Body of pancreas (tissue), 4 donors: ENCODE measurements around the gene CCDC150.

Experiments
- POLR2A ChIP-seq, 3 donors: fragments of 450-650 bp; IDR thresholded peaks; one replicate each; pipeline ENCODE4 v1.6.1; 2016; ENCODE audit warnings: antibody characterized with exemption in 3 of 3, mild to moderate bottlenecking in 2 of 3
- TF ChIP-seq, protein P1 (sequence below), 7 experiments: fragments of 450-650 bp in 4 of 7; fragments of 200-600 bp in 3 of 7; sonication (generic) in 3 of 7; IDR thresholded peaks; one replicate each; pipeline ENCODE4 v1.5.1; 2016 to 2019; ENCODE audit warnings: antibody characterized with exemption in 7 of 7

DNA sequence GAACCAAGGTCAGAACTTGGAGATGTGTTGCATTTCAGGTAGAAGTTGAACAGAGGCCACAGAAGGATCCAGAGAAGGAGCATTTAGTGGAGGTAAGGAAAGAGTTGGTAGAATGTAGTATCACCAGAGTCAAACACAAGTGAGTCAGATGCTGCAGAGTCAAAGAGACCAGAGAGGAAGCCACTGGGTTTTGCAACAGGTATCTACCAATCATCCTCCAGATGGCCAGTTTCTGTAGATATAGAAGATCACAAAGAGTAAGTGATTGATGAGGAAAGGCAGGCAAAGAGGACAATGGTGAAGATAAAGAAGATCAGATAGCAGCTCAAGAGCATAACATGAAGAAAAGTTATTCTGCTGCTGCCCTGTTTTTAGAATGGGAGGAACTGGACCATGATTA lies 84.1 kb downstream of the CCDC150 start:
- no peak for TF ChIP-seq POLR2A (IDR thresholded peaks at IDR 0.05)
- TF ChIP-seq, protein P1, sequence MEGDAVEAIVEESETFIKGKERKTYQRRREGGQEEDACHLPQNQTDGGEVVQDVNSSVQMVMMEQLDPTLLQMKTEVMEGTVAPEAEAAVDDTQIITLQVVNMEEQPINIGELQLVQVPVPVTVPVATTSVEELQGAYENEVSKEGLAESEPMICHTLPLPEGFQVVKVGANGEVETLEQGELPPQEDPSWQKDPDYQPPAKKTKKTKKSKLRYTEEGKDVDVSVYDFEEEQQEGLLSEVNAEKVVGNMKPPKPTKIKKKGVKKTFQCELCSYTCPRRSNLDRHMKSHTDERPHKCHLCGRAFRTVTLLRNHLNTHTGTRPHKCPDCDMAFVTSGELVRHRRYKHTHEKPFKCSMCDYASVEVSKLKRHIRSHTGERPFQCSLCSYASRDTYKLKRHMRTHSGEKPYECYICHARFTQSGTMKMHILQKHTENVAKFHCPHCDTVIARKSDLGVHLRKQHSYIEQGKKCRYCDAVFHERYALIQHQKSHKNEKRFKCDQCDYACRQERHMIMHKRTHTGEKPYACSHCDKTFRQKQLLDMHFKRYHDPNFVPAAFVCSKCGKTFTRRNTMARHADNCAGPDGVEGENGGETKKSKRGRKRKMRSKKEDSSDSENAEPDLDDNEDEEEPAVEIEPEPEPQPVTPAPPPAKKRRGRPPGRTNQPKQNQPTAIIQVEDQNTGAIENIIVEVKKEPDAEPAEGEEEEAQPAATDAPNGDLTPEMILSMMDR (IDR thresholded peaks at IDR 0.05): no peak
